Tibial artery (tissue), 4 donors: Measurements from ENCODE around the gene RAB23.

Experiments used
- DNase-seq, 2 donors: peaks; one replicate each; pipeline ENCODE4 v3.0.0-alpha.2; 2019
- H3K27ac ChIP-seq, 2 donors: fragments of 200-600 bp; sonication (generic) in 1 of 2; 1 replicate in 1 of 2; 2 replicates in 1 of 2; pipeline ENCODE4 v1.5.1; 2018 to 2019; ENCODE audit warnings: mild to moderate bottlenecking in 1 of 2
- H3K27me3 ChIP-seq, 2 donors: fragments of 200-600 bp; sonication (generic) in 1 of 2; one replicate each; pipeline versions ENCODE4 v1.5.1 to v1.6.0; 2016 to 2019
- H3K36me3 ChIP-seq, 3 donors: fragments of 200-600 bp; sonication (generic) in 2 of 3; one replicate each; pipeline ENCODE4 v1.5.1; 2016 to 2019; ENCODE audit warnings: mild to moderate bottlenecking in 2 of 3
- H3K4me1 ChIP-seq, 4 donors: fragments of 200-600 bp; sonication (generic) in 2 of 4; 1 replicate in 3 of 4; 2 replicates in 1 of 4; pipeline ENCODE4 v1.5.1; 2016 to 2019
- H3K4me3 ChIP-seq, 2 donors: fragments of 200-600 bp; sonication (generic) in 1 of 2; 1 replicate in 1 of 2; 2 replicates in 1 of 2; pipeline ENCODE4 v1.5.1; 2018 to 2019; ENCODE audit warnings: mild to moderate bottlenecking in 2 of 2
- H3K9me3 ChIP-seq, 3 donors: fragments of 200-600 bp; sonication (generic) in 1 of 3; one replicate each; pipeline ENCODE4 v1.5.1; 2016 to 2019
- CTCF ChIP-seq, 2 experiments: fragments of 200-600 bp in 1 of 2; fragments of 450-650 bp in 1 of 2; IDR thresholded peaks; one replicate each; pipeline ENCODE4 v1.5.1; 2017 to 2019; ENCODE audit warnings: antibody characterized with exemption in 2 of 2, mild to moderate bottlenecking in 1 of 2, moderate library complexity in 1 of 2
- intact Hi-C: fragments of 100-400 bp; cut with DNase I; formaldehyde crosslinking; loops from one replicate; pipeline ENCODE4 v1.15.0; 2023; ENCODE audit warnings: low total_unique reads

RAB23 gene

DNA sequence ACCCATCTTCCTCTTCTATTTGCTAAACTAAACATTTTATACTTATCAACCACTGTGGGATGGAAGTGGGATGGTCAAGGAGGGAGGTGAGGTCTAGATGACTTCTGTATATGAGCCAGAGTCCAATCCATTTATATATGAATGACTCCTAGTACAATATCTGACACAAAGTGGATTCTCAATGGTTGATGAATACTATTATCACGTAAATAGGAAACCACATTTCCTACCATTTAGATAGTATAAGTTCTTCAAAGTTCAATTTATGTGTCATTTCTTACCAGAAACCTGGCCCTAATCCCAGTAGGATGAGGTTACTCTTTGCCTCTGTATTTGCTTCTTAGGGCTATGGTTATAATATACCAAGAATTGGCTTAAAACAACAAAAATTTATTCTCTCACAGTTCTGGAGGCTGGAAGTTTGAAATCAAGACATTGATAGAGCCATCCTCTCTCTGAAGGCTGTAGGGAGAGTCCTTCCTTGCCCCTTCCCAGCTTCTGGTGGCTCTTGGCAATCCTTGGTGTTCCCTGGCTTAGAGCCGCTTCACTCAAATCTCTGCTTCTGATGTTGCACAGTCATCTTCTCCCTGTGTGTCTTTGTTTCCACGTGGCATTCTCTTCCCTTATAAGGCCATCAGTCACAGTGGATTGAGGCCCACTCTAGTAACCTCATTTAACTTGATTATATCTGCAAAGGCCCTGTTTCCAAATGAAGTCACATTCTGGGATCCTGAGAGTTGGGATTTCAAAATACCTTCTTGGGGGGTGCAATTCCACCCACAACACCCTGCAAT, 41.0 kb upstream of the RAB23 start:
- Histone ChIP-seq H3K36me3 (no peaks in the 10 kb centered on the region), H3K9me3 (no peaks in the 10 kb centered on the region), H3K27ac (peak overlapping the region; percentile 75 to 89), H3K27me3 (no peaks in the 10 kb centered on the region), H3K4me3 (no peak overlapping the region), H3K4me1 (peaks cover 0 to 87% (median 31%) of the 10 kb centered on the region in 4 donors)
- no peak for TF ChIP-seq CTCF (IDR thresholded peaks at IDR 0.05)
- DNase-seq = peak; percentile 51 to 78
- intact Hi-C loops = loop anchor here (10.0 kb wide), 1 partner anchor 88 kb away; the partner anchor contains the start of gene BAG2

DNA sequence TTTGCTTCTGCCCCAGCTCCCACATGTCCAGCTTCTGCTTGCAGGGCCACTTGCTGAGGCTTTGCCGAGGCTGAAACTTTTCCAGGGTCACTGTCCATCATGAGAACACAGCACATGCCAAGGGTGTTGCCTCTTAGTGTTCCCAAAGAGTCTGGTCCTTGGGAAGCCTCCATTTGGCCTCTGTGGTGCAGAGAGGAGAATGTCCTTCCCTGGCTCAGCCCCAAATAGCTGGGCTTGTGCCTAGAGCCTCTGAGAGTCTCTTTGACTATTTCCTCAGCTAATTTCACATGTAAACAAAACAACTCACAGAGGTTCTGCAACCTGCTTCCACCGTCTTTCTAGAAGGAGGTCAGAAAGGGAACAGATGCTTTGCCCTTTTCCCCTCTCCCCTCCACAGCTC, 40.4 kb upstream of the RAB23 start:
- Histone ChIP-seq H3K4me1 (peaks cover 0 to 86% (median 30%) of the 10 kb centered on the region in 4 donors), H3K27ac (peak overlapping the region; percentile 75 to 89), H3K9me3 (no peaks in the 10 kb centered on the region), H3K4me3 (no peak overlapping the region), H3K36me3 (no peaks in the 10 kb centered on the region), H3K27me3 (no peaks in the 10 kb centered on the region)
- intact Hi-C loops = loop anchor here (10.0 kb wide), 1 partner anchor 88 kb away; the partner anchor contains the start of gene BAG2
- no peak for TF ChIP-seq CTCF (IDR thresholded peaks at IDR 0.05)
- peak; percentile 88 to 89 for DNase-seq

GRCh38 chr6:57261926-57262325, 39.8 kb upstream of the RAB23 start:
- Histone ChIP-seq H3K9me3 (no peaks in the 10 kb centered on the region), H3K4me1 (peaks cover 0 to 86% (median 25%) of the 10 kb centered on the region in 4 donors), H3K27ac (peak overlapping the region; percentile 75 to 89), H3K27me3 (no peaks in the 10 kb centered on the region), H3K4me3 (no peak overlapping the region), H3K36me3 (no peaks in the 10 kb centered on the region)
- TF ChIP-seq CTCF (IDR thresholded peaks at IDR 0.05) = no peak
- intact Hi-C loops = loop anchor here (10.0 kb wide), 1 partner anchor 87 kb away; the partner anchor contains the start of gene BAG2
- DNase-seq = no peak

DNA sequence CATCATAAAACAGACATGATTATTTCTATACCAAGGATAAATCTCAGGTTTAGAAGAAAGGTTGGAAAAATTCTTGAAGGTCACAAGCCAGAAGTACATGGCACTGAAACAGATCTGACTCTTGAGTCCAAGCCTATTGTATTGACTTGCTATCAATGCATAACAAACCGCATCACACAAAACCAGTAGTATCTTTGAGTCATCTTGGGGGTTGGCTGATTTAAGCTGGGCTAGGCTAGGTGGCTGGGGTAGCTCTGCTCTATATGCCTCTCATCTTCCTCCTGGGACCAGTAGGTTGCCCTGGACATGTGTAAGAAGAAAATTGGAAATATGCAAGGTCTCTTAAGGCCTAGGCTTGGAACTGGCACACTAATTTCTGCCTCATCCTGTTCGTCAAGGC, 37.0 kb upstream of the RAB23 start:
- DNase-seq = no peak
- intact Hi-C loops = no loop called here
- H3K36me3 ChIP-seq = no peaks in the 10 kb centered on the region

GRCh38 chr6:57257911-57258541, 35.9 kb upstream of the RAB23 start:
- intact Hi-C loops = no loop called here
- peaks cover 0 to 67% (median 22%) of the 10 kb centered on the region in 4 donors for H3K4me1 ChIP-seq
- H3K36me3 ChIP-seq = no peaks in the 10 kb centered on the region
- no peak for TF ChIP-seq CTCF (IDR thresholded peaks at IDR 0.05)
- no peaks in the 10 kb centered on the region for H3K27me3 ChIP-seq
- no peaks in the 10 kb centered on the region for H3K9me3 ChIP-seq
- no peak for DNase-seq
- H3K27ac ChIP-seq = peak overlapping the region; percentile 82 to 89
- peak overlapping the region; percentile 42 to 43 for H3K4me3 ChIP-seq

More for the DNA sequence above, 37.0 kb upstream of the RAB23 start:
- Histone ChIP-seq H3K27me3 (no peaks in the 10 kb centered on the region), H3K27ac (peak overlapping the region; percentile 82 to 89), H3K9me3 (no peaks in the 10 kb centered on the region), H3K4me1 (peaks cover 0 to 66% (median 21%) of the 10 kb centered on the region in 4 donors), H3K4me3 (no peak overlapping the region)
- TF ChIP-seq CTCF (IDR thresholded peaks at IDR 0.05) = no peak
